ENCODE measurements around the gene AVL9. TPM values are rescaled to one million over a fixed set of nuclear protein-coding genes. Genes with fewer than 3 reads are reported as not detected.

AVL9 gene
- polyA plus RNA-seq, 1 of the 3 experiments (the other 2 are of a cell fraction) = 8.9 TPM

DNA sequence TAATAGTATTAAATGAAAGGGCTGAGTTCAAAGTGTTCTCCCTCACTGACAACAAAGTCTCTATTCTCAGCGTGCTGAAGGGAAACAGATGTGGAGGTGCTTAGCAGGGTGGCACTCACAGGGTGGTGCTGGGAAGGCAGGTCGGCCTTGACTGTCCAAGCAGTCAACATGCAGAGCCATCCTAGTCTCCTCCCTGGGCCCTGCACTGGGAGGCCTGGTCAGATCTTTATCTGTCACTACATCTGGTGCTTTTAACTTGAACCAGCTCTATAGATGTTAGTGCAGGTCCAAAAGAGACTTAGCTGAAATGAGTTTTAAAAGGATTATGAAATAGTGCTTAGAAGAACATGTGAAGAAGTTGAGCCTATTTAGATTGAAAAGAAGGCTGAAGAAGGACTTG, 82.1 kb downstream of the AVL9 start:
- Histone ChIP-seq H3K9ac (no peak overlapping the region), H3K4me1 (ENCODE audit: control insufficient read depth in 1 of 2, insufficient read depth in 2 of 2, low read depth in 1 of 2, low read length in 1 of 2) (peaks cover 0 to 7% of the 10 kb centered on the region in 2 experiments; a peak in 2 of 4 replicates), H3K4me3 (ENCODE audit: low read depth in 2 of 2, low read length in 1 of 2) (no peak overlapping the region), H2AFZ (ENCODE audit: low read depth) (no peak overlapping the region), H3F3A (replicated peaks; ENCODE audit: insufficient read depth) (peaks cover 30% of the 10 kb centered on the region), H3K27me3 (ENCODE audit: insufficient read depth) (no peaks in the 10 kb centered on the region), H3K9me3 (no peaks in the 10 kb centered on the region), H3K79me2 (ENCODE audit: insufficient read depth) (no peaks in the 10 kb centered on the region), H3K27ac (ENCODE audit: low read depth in 2 of 2, low read length in 1 of 2) (peak overlapping the region in 1 of 2 experiments; percentile 2; a peak in 2 of 4 replicates), H3K9me2 (no peaks in the 10 kb centered on the region), H3K4me2 (no peak overlapping the region), H4K20me1 (ENCODE audit: insufficient read depth) (no peaks in the 10 kb centered on the region), H3K36me3 (replicated peaks in 1 of 2; ENCODE audit: control insufficient read depth in 1 of 2, insufficient read depth in 2 of 2, low read length in 1 of 2) (peaks cover 73 to 91% of the 10 kb centered on the region in 2 experiments)
- ChIA-PET POLR2A (interaction anchor here (0.8 kb wide), 1 partner anchor 82 kb away, joined by 3 read pairs; the partner anchor contains the start of gene AVL9), CTCF (interaction anchor here (0.8 to 0.9 kb wide), 2 partner anchors 17 to 87 kb away, joined by 3 read pairs; partner anchors contain the start of gene LSM5)
- 42% methylated on average over 2 of the region's 2 CpGs for WGBS (ENCODE audit: low lambda C conversion rate)
- DNase-seq = peak; percentile 62
- TF ChIP-seq FOXJ3 (CRISPR knock-in tag; IDR thresholded peaks at IDR 0.05) = no peak
- no peak for TF ChIP-seq ZBTB33 (IDR thresholded peaks at IDR 0.05; ENCODE audit: borderline replicate concordance, low read depth)
- TF ChIP-seq FOXM1 (IDR thresholded peaks at IDR 0.05; ENCODE audit: low read depth) = no peak
- TF ChIP-seq NRF1 (IDR thresholded peaks at IDR 0.05; ENCODE audit: low read depth, low read length) = no peak
- TF ChIP-seq, protein P1, sequence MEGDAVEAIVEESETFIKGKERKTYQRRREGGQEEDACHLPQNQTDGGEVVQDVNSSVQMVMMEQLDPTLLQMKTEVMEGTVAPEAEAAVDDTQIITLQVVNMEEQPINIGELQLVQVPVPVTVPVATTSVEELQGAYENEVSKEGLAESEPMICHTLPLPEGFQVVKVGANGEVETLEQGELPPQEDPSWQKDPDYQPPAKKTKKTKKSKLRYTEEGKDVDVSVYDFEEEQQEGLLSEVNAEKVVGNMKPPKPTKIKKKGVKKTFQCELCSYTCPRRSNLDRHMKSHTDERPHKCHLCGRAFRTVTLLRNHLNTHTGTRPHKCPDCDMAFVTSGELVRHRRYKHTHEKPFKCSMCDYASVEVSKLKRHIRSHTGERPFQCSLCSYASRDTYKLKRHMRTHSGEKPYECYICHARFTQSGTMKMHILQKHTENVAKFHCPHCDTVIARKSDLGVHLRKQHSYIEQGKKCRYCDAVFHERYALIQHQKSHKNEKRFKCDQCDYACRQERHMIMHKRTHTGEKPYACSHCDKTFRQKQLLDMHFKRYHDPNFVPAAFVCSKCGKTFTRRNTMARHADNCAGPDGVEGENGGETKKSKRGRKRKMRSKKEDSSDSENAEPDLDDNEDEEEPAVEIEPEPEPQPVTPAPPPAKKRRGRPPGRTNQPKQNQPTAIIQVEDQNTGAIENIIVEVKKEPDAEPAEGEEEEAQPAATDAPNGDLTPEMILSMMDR (IDR thresholded peaks at IDR 0.05) = no peak
- no peak for TF ChIP-seq TAF1 (IDR thresholded peaks at IDR 0.05; ENCODE audit: borderline replicate concordance, low read depth, low read length)
- TF ChIP-seq, protein P2, sequence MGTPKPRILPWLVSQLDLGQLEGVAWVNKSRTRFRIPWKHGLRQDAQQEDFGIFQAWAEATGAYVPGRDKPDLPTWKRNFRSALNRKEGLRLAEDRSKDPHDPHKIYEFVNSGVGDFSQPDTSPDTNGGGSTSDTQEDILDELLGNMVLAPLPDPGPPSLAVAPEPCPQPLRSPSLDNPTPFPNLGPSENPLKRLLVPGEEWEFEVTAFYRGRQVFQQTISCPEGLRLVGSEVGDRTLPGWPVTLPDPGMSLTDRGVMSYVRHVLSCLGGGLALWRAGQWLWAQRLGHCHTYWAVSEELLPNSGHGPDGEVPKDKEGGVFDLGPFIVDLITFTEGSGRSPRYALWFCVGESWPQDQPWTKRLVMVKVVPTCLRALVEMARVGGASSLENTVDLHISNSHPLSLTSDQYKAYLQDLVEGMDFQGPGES (IDR thresholded peaks at IDR 0.05; ENCODE audit: low read depth, low read length) = no peak
- TF ChIP-seq JUND (IDR thresholded peaks at IDR 0.05) = no peak
- no peak for TF ChIP-seq RXRA (IDR thresholded peaks at IDR 0.05; ENCODE audit: borderline replicate concordance, low read depth)
- TF ChIP-seq TCF12 (IDR thresholded peaks at IDR 0.05) = 0 out of 2 replicates have a peak, but pooled peaks have one; percentile 17
- no peak for TF ChIP-seq NFIC (IDR thresholded peaks at IDR 0.05; ENCODE audit: borderline replicate concordance)
- TF ChIP-seq RAD21 (IDR thresholded peaks at IDR 0.05; ENCODE audit: low read length) = no peak
- peak; percentile 21; the same call in 1 of the 2 replicates for TF ChIP-seq MXI1 (IDR thresholded peaks at IDR 0.05; ENCODE audit: low read depth, low read length)
- TF ChIP-seq EP300 (IDR thresholded peaks at IDR 0.05; ENCODE audit: borderline replicate concordance in 1 of 2, low read depth in 1 of 2, low read length in 1 of 2) = peak in 1 of 2 experiments; percentile 29; a peak in 1 of 4 replicates
- TF ChIP-seq EZH2phosphoT487 (IDR thresholded peaks at IDR 0.05; ENCODE audit: borderline replicate concordance, low read depth) = no peak
- TF ChIP-seq RFX5 (IDR thresholded peaks at IDR 0.05; ENCODE audit: low read length) = no peak
- TF ChIP-seq, protein P3, sequence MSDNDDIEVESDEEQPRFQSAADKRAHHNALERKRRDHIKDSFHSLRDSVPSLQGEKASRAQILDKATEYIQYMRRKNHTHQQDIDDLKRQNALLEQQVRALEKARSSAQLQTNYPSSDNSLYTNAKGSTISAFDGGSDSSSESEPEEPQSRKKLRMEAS (IDR thresholded peaks at IDR 0.05; ENCODE audit: low read depth) = no peak
- no peak for TF ChIP-seq ELF1 (IDR thresholded peaks at IDR 0.05)
- no peak for TF ChIP-seq MEF2A (IDR thresholded peaks at IDR 0.05; ENCODE audit: borderline replicate concordance, low read depth)
- TF ChIP-seq TEAD4 (IDR thresholded peaks at IDR 0.05; ENCODE audit: borderline replicate concordance, insufficient read depth) = no peak
- TF ChIP-seq RCOR1 (IDR thresholded peaks at IDR 0.05; ENCODE audit: low read length) = peak; percentile 20; the same call in 1 of the 2 replicates
- TF ChIP-seq POLR2AphosphoS5 (IDR thresholded peaks at IDR 0.05; ENCODE audit: low read depth, low read length) = no peak
- TF ChIP-seq YY1 (IDR thresholded peaks at IDR 0.05; ENCODE audit: low read depth) = no peak
- TF ChIP-seq, protein P4, sequence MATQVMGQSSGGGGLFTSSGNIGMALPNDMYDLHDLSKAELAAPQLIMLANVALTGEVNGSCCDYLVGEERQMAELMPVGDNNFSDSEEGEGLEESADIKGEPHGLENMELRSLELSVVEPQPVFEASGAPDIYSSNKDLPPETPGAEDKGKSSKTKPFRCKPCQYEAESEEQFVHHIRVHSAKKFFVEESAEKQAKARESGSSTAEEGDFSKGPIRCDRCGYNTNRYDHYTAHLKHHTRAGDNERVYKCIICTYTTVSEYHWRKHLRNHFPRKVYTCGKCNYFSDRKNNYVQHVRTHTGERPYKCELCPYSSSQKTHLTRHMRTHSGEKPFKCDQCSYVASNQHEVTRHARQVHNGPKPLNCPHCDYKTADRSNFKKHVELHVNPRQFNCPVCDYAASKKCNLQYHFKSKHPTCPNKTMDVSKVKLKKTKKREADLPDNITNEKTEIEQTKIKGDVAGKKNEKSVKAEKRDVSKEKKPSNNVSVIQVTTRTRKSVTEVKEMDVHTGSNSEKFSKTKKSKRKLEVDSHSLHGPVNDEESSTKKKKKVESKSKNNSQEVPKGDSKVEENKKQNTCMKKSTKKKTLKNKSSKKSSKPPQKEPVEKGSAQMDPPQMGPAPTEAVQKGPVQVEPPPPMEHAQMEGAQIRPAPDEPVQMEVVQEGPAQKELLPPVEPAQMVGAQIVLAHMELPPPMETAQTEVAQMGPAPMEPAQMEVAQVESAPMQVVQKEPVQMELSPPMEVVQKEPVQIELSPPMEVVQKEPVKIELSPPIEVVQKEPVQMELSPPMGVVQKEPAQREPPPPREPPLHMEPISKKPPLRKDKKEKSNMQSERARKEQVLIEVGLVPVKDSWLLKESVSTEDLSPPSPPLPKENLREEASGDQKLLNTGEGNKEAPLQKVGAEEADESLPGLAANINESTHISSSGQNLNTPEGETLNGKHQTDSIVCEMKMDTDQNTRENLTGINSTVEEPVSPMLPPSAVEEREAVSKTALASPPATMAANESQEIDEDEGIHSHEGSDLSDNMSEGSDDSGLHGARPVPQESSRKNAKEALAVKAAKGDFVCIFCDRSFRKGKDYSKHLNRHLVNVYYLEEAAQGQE (IDR thresholded peaks at IDR 0.05; ENCODE audit: low read depth, low read length) = no peak
- no peak for TF ChIP-seq SMC3 (IDR thresholded peaks at IDR 0.05; ENCODE audit: low read depth, low read length)
- TF ChIP-seq, protein P5, sequence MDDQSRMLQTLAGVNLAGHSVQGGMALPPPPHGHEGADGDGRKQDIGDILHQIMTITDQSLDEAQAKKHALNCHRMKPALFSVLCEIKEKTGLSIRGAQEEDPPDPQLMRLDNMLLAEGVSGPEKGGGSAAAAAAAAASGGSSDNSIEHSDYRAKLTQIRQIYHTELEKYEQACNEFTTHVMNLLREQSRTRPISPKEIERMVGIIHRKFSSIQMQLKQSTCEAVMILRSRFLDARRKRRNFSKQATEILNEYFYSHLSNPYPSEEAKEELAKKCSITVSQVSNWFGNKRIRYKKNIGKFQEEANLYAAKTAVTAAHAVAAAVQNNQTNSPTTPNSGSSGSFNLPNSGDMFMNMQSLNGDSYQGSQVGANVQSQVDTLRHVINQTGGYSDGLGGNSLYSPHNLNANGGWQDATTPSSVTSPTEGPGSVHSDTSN (IDR thresholded peaks at IDR 0.05) = no peak
